ENCODE data around the gene HBB. TPM values are rescaled to one million over a fixed set of nuclear protein-coding genes. Genes with fewer than 3 reads are reported as not detected.

The HBB gene
- polyA plus RNA-seq, 2 of the 4 experiments (the other 2 are of a cell fraction), result not detected

GRCh38 chr11:5245155-5245554 lies 18.3 kb upstream of the HBB start:
- Histone ChIP-seq H3K4me1 (no peaks in the 10 kb centered on the region), H3K4me3 (no peak overlapping the region), H3K27ac (no peak overlapping the region), H3K4me2 (no peak overlapping the region), H3K9me3 (no peaks in the 10 kb centered on the region)
- DNase-seq (ENCODE audit: low read depth in 1 of 2, low spot score in 1 of 2) (no peak), FAIRE-seq (no peak), ATAC-seq (no peak)
- 49% methylated on average over 2 of the region's 2 CpGs for WGBS (ENCODE audit: missing lambda C conversion rate)
- POLR2A ChIA-PET, result no interaction called here
- TF ChIP-seq NR3C1 (IDR thresholded peaks at IDR 0.05) (no peak), ESRRA (IDR thresholded peaks at IDR 0.05; ENCODE audit: borderline replicate concordance, low read length) (no peak), MAZ (IDR thresholded peaks at IDR 0.05; ENCODE audit: borderline replicate concordance, low read depth, low read length) (no peak), MAX (IDR thresholded peaks at IDR 0.05) (no peak)
- CTCF ChIA-PET, result no interaction called here

GRCh38 chr11:5243816-5244180 lies 16.9 kb upstream of the HBB start:
- Histone ChIP-seq H3K4me1 (no peaks in the 10 kb centered on the region), H3K27ac (no peak overlapping the region), H3K9me3 (no peaks in the 10 kb centered on the region), H3K4me2 (no peak overlapping the region), H3K4me3 (no peak overlapping the region)
- FAIRE-seq, result no peak
- ATAC-seq, result no peak
- TF ChIP-seq CBX2 (IDR thresholded peaks at IDR 0.05; ENCODE audit: borderline replicate concordance, low read depth), result no peak
- DNase-seq (ENCODE audit: low read depth in 1 of 2, low spot score in 1 of 2), result no peak
- CTCF ChIA-PET, result no interaction called here
- WGBS (ENCODE audit: missing lambda C conversion rate), result 29% methylated on average over 4 of the region's 4 CpGs
- POLR2A ChIA-PET, result no interaction called here

GRCh38 chr11:5242933-5243815 lies 16.3 kb upstream of the HBB start:
- no peak for TF ChIP-seq KDM5A (IDR thresholded peaks at IDR 0.05)
- no peak for TF ChIP-seq ESRRA (IDR thresholded peaks at IDR 0.05; ENCODE audit: borderline replicate concordance, low read length)
- TF ChIP-seq CBX2 (IDR thresholded peaks at IDR 0.05; ENCODE audit: borderline replicate concordance, low read depth), result no peak
- TF ChIP-seq TP53 (CRISPR knock-in tag; IDR thresholded peaks at IDR 0.05), result no peak
- no peak for TF ChIP-seq MAZ (IDR thresholded peaks at IDR 0.05; ENCODE audit: borderline replicate concordance, low read depth, low read length)
- TF ChIP-seq HOXA7 (CRISPR knock-in tag; IDR thresholded peaks at IDR 0.05), result no peak
- TF ChIP-seq ELK1 (IDR thresholded peaks at IDR 0.05; ENCODE audit: low read depth, low read length), result no peak
- TF ChIP-seq KDM1A (IDR thresholded peaks at IDR 0.05; ENCODE audit: low read depth), result no peak
- no peak for TF ChIP-seq CHD4 (IDR thresholded peaks at IDR 0.05; ENCODE audit: borderline replicate concordance)
- no peak for TF ChIP-seq SMC3 (IDR thresholded peaks at IDR 0.05)
- no peak for TF ChIP-seq FOSB (CRISPR knock-in tag; IDR thresholded peaks at IDR 0.05)
- no peak for TF ChIP-seq HOXB13 (CRISPR knock-in tag; IDR thresholded peaks at IDR 0.05; ENCODE audit: low read depth)
- no peak for TF ChIP-seq RNF2 (IDR thresholded peaks at IDR 0.05; ENCODE audit: borderline replicate concordance, low read depth)
- TF ChIP-seq CEBPB (IDR thresholded peaks at IDR 0.05), result no peak
- no peak for TF ChIP-seq RFX5 (IDR thresholded peaks at IDR 0.05)

GRCh38 chr11:5242208-5242607 lies 15.3 kb upstream of the HBB start:
- ChIA-PET POLR2A (no interaction called here), CTCF (interaction anchor here (1.0 kb wide), 1 partner anchor 10 kb away, joined by 3 read pairs; no protein-coding TSS in a partner anchor)
- no peak for TF ChIP-seq E2F6 (IDR thresholded peaks at IDR 0.05; ENCODE audit: borderline replicate concordance, low read depth)
- TF ChIP-seq SMC3 (IDR thresholded peaks at IDR 0.05), result no peak
- Histone ChIP-seq H3K4me1 (no peaks in the 10 kb centered on the region), H3K9me3 (no peaks in the 10 kb centered on the region), H3K4me2 (no peak overlapping the region), H3K27ac (no peak overlapping the region), H3K4me3 (no peak overlapping the region)
- no peak for FAIRE-seq
- WGBS (ENCODE audit: missing lambda C conversion rate), result 19% methylated on average over 2 of the region's 2 CpGs
- DNase-seq (ENCODE audit: low read depth in 1 of 2, low spot score in 1 of 2), result no peak
- no peak for ATAC-seq

More at GRCh38 chr11:5242933-5243815, 16.3 kb upstream of the HBB start:
- 34% methylated on average over 7 of the region's 7 CpGs for WGBS (ENCODE audit: missing lambda C conversion rate)
- Histone ChIP-seq H3K4me3 (no peak overlapping the region), H3K4me2 (no peak overlapping the region), H3K9me3 (no peaks in the 10 kb centered on the region), H3K27ac (no peak overlapping the region), H3K4me1 (no peaks in the 10 kb centered on the region)
- FAIRE-seq (no peak), DNase-seq (ENCODE audit: low read depth in 1 of 2, low spot score in 1 of 2) (no peak), ATAC-seq (no peak; a peak in 1 of 6 replicates)
- ChIA-PET CTCF (no interaction called here), POLR2A (no interaction called here)

All from A549 (cell line).